NB4 (cell line): ENCODE data around the gene CRAT.

Source experiments
- DNase-seq: peaks from one replicate; pipeline ENCODE4 v3.0.0; 2010; ENCODE audit warnings: low read depth
- H3K4me3 ChIP-seq: one replicate; pipeline ENCODE4 v1.5.1; 2011; ENCODE audit warnings: mild to moderate bottlenecking, low read depth, low read length, moderate library complexity
- MAX ChIP-seq: IDR thresholded peaks from 2 replicates; pipeline ENCODE4 v1.6.1; 2011; ENCODE audit warnings: low read depth, low read length
- MYC ChIP-seq: IDR thresholded peaks from 2 replicates; pipeline ENCODE4 v1.6.1; 2011; ENCODE audit warnings: low read depth, low read length
- POLR2A ChIP-seq: IDR thresholded peaks from 2 replicates; pipeline ENCODE4 v1.6.1; 2011; ENCODE audit warnings: mild to moderate bottlenecking; ENCODE audit not compliant: insufficient read length; ENCODE audit errors: extremely low read depth
- TF ChIP-seq, protein P1 (sequence below): IDR thresholded peaks from one replicate; pipeline ENCODE4 v1.5.1; 2012; ENCODE audit warnings: low read depth, low read length

CRAT gene

GRCh38 chr9:129145316-129145715, 34.7 kb upstream of the CRAT start:
- no peak for DNase-seq
- TF ChIP-seq MAX (no peak), MYC (no peak)
- H3K4me3 ChIP-seq, result no peak overlapping the region

DNA sequence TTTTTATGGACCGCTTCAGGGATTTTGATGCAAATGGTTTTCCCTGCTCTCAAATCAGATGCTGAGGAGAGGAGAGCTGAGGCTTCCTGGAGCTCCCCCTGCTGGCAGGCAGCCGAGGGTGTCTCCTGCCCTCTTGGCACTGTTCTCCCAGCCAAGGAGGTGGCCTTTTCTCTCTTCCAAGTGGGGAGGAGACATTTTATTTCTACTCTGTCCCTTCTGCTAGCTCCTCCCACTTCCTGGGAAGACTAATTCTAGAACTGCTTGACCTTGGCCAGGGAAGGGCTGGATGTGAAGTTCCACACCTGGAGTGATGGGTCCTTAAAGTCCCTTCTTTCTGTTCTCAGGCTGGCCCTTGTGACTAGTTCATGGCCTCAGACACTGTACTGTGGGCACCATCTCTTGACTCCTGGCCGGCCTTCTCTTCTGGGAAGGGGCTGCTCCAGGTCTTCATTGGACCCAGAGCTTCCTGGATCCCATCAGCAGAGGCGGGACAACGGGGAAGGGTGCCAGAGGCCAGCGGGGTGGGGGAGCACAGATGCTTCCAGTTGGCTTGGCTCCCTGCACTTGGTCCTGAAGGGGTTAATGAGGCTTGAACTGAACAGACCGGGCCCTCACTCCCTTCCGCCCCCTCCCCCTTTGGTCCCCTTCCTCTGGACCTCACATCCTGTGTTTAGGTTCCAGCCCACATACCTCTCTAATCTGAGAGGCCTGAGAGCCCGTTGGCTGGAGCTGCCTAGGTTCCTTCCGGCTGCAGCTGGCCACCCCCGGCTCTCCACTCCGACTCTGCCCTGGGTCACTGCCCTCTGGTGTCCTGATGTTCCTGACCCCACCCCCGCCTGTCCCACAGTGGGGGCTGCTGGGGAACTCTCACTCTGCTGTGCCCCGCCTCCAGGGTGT, 32.7 kb upstream of the CRAT start:
- no peak overlapping the region for H3K4me3 ChIP-seq
- TF ChIP-seq, protein P1, sequence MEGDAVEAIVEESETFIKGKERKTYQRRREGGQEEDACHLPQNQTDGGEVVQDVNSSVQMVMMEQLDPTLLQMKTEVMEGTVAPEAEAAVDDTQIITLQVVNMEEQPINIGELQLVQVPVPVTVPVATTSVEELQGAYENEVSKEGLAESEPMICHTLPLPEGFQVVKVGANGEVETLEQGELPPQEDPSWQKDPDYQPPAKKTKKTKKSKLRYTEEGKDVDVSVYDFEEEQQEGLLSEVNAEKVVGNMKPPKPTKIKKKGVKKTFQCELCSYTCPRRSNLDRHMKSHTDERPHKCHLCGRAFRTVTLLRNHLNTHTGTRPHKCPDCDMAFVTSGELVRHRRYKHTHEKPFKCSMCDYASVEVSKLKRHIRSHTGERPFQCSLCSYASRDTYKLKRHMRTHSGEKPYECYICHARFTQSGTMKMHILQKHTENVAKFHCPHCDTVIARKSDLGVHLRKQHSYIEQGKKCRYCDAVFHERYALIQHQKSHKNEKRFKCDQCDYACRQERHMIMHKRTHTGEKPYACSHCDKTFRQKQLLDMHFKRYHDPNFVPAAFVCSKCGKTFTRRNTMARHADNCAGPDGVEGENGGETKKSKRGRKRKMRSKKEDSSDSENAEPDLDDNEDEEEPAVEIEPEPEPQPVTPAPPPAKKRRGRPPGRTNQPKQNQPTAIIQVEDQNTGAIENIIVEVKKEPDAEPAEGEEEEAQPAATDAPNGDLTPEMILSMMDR, result peak; percentile 98
- TF ChIP-seq MYC (no peak), POLR2A (no peak), MAX (no peak)
- DNase-seq, result peak; percentile 71

GRCh38 chr9:129142138-129142935, 31.7 kb upstream of the CRAT start:
- TF ChIP-seq POLR2A (no peak), MYC (no peak), MAX (no peak)
- TF ChIP-seq, protein P1, result no peak
- no peak overlapping the region for H3K4me3 ChIP-seq
- DNase-seq, result no peak

DNA sequence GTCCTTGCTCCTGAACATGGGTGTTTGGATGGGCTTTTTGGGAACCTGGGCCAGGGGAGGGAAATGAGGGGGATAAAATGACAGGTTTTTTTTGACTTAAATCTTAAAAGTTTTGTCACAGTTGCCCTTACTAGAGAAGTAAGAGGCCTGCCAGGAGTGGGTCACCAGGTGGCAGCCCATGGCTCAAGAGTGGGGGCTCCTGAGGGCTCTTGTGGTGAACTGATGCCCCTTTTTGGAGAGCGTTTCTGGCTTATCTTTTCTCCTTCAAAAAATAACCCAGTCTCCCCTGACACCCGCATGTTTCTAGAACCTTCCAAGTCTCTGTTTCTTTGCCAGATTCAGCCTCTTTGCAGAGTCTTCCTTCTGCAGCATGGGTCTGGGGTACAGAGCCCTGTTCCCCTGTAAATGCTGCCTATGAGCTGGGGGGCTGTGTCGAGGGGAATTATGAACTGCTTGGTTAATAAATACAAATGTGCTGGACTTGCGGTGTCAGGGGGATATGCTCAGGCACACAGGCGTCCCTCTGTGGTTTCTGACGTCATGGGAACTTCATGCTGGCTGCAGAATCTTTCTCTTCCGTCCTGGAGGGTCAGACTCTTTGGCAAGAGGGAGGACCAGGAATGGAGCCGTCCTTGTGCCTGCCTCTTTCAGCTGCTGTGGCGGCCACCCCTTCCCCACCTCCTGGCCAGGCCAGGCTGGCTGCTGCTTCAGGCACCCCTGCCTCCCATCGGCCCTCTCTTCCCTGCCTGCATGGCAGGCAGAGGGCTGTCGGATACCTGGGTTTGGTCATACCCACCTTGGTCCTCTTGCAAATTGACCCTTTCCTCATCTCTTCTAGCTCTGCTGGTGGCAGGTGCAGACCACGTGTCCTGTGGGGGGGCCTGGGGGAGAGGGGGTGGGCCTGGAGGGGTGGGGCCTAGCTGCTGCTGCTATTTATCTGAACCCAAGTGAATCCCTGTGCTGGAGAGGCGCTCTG, 30.8 kb upstream of the CRAT start:
- peak overlapping the region; percentile 11 for H3K4me3 ChIP-seq
- peak; percentile 66 for TF ChIP-seq MYC
- TF ChIP-seq, protein P1, result no peak
- peak; percentile 88 for DNase-seq

- TF ChIP-seq MYC, result no peak
- TF ChIP-seq, protein P1, result no peak
- no peak for TF ChIP-seq POLR2A
- no peak for TF ChIP-seq MAX
- no peak overlapping the region for H3K4me3 ChIP-seq
- DNase-seq, result peak; percentile 81
These were observed 29.9 kb upstream of the CRAT start for GRCh38 chr9:129140397-129141065.
